K562 (cell line): Measurements from ENCODE around the gene CYP11A1. TPM values are rescaled to one million over a fixed set of nuclear protein-coding genes. Genes with fewer than 3 reads are reported as not detected.

Experiments used
- CHD1 ChIP-seq: fragments of 200-600 bp; sonication (generic); IDR thresholded peaks from one replicate; pipeline ENCODE4 v1.6.1; 2012; ENCODE audit warnings: mild to moderate bottlenecking, moderate library complexity, low read length, inconsistent platforms
- DDX20 ChIP-seq: fragments of 450-650 bp; IDR thresholded peaks from 2 replicates; pipeline ENCODE4 v1.6.1; 2016; ENCODE audit warnings: missing genetic modification characterization, low read depth, mild to moderate bottlenecking, missing compliant biosample characterization, moderate library complexity
- EWSR1 ChIP-seq: fragments of 450-650 bp; IDR thresholded peaks from 2 replicates; pipeline ENCODE4 v1.6.1; 2018; ENCODE audit warnings: borderline replicate concordance, mild to moderate bottlenecking, low read depth, moderate library complexity; ENCODE audit not compliant: partially characterized antibody
- HNRNPL ChIP-seq: fragments of 200-400 bp; formaldehyde crosslinking; IDR thresholded peaks from 2 replicates; pipeline ENCODE4 v1.6.1; 2017; ENCODE audit warnings: low read depth, mild to moderate bottlenecking, low read length
- NFE2 ChIP-seq: IDR thresholded peaks from 2 replicates; pipeline ENCODE4 v1.6.1; 2014; ENCODE audit warnings: antibody characterized with exemption, low read depth
- NFIC ChIP-seq: fragments of 450-650 bp; IDR thresholded peaks from 2 replicates; pipeline ENCODE4 v1.6.1; 2017; ENCODE audit warnings: mild to moderate bottlenecking, inconsistent platforms
- PHB ChIP-seq: fragments of 250-450 bp; sonication (Bioruptor Pico); IDR thresholded peaks from 2 replicates; pipeline ENCODE4 v1.5.0; 2021
- PHF21A ChIP-seq: fragments of 450-650 bp; IDR thresholded peaks from 2 replicates; pipeline ENCODE4 v1.6.1; 2017; ENCODE audit warnings: low read depth, borderline replicate concordance
- POLR2AphosphoS2 ChIP-seq: IDR thresholded peaks from 2 replicates; pipeline ENCODE4 v1.6.1; 2012; ENCODE audit warnings: low read length, improper control_type of control experiment
- RBM39 ChIP-seq: fragments of 200-400 bp; formaldehyde crosslinking; optimal IDR thresholded peaks from 2 replicates; pipeline ENCODE3; 2018; ENCODE audit warnings: low read depth, low read length
- RCOR1 ChIP-seq, 2 experiments: IDR thresholded peaks; 2 replicates each; pipeline ENCODE4 v1.6.1; 2012; ENCODE audit warnings: low read depth in 2 of 2, low read length in 2 of 2, borderline replicate concordance in 1 of 2, improper control_type of control experiment in 1 of 2
- SNIP1 ChIP-seq: fragments of 450-650 bp; IDR thresholded peaks from 2 replicates; pipeline ENCODE4 v1.7.1; 2017; ENCODE audit warnings: low read depth, mild to moderate bottlenecking
- TBL1XR1 ChIP-seq, 2 experiments: IDR thresholded peaks; 2 replicates each; pipeline ENCODE4 v1.6.1; 2012; ENCODE audit warnings: improper control_type of control experiment in 2 of 2, low read length in 2 of 2, mild to moderate bottlenecking in 1 of 2
- ZNF324 ChIP-seq: fragments of 250-450 bp; sonication (Bioruptor Pico); IDR thresholded peaks from 2 replicates; pipeline ENCODE4 v1.4.0; 2020; ENCODE audit warnings: mild to moderate bottlenecking
- polyA plus RNA-seq, 8 experiments: library from polyadenylated mRNA; depleted of rRNA in 4 of 8; stranded (reverse) in 5 of 8; unstranded in 3 of 8; fragments of >200 nt; fragmentation: Nextera tagmentation in 2 of 8; fragmentation: Illumina TruSeq in 1 of 8; extraction: Ambion mirVana in 2 of 8; extraction: Trizol in 1 of 8; gene quantifications; 2 replicates each; pipeline versions ENCODE4 v1.2.1 to v1.2.3, GENCODE V29; 2011 to 2014; ENCODE audit warnings: inconsistent platforms in 1 of 8, missing spikeins in 1 of 8
- total RNA-seq, 7 experiments: library from RNA; depleted of rRNA in 6 of 7; stranded (reverse); fragments of >200 nt in 6 of 7; fragmentation: Illumina TruSeq in 2 of 7; extraction: Trizol in 2 of 7; gene quantifications; 2 replicates each; pipeline versions ENCODE4 v1.2.1 to v1.2.3, GENCODE V29; 2011 to 2021; ENCODE audit warnings: low replicate concordance in 1 of 7
- TF ChIP-seq, protein P1 (sequence below): fragments of 200-800 bp; sonication (Bioruptor generic); IDR thresholded peaks from 2 replicates; pipeline ENCODE4 v1.6.1; 2016; ENCODE audit warnings: missing genetic modification characterization, missing compliant biosample characterization
- TF ChIP-seq, protein P2 (sequence below): fragments of 150-350 bp; IDR thresholded peaks from 2 replicates; pipeline ENCODE4 v1.6.1; 2014; ENCODE audit warnings: low read depth, mild to moderate bottlenecking, low read length, borderline replicate concordance
- TF ChIP-seq, protein P3 (sequence below), 2 experiments: IDR thresholded peaks; 2 replicates each; pipeline ENCODE4 v1.6.1; 2011; ENCODE audit warnings: borderline replicate concordance in 1 of 2, control low read depth in 1 of 2, low read depth in 1 of 2, low read length in 1 of 2, mild to moderate bottlenecking in 1 of 2, mixed read lengths in 1 of 2, moderate library complexity in 1 of 2; ENCODE audit not compliant: insufficient read depth in 1 of 2, insufficient read length in 1 of 2, poor library complexity in 1 of 2, severe bottlenecking in 1 of 2; ENCODE audit errors: extremely low read depth in 1 of 2

CYP11A1 gene
- total and polyA plus RNA-seq, 9 of the 15 experiments (the other 6 are each of a cell fraction or from before 2014, with no cell fraction given) = 0.06 to 0.24 (median 0.10) TPM; not detected in 4

DNA sequence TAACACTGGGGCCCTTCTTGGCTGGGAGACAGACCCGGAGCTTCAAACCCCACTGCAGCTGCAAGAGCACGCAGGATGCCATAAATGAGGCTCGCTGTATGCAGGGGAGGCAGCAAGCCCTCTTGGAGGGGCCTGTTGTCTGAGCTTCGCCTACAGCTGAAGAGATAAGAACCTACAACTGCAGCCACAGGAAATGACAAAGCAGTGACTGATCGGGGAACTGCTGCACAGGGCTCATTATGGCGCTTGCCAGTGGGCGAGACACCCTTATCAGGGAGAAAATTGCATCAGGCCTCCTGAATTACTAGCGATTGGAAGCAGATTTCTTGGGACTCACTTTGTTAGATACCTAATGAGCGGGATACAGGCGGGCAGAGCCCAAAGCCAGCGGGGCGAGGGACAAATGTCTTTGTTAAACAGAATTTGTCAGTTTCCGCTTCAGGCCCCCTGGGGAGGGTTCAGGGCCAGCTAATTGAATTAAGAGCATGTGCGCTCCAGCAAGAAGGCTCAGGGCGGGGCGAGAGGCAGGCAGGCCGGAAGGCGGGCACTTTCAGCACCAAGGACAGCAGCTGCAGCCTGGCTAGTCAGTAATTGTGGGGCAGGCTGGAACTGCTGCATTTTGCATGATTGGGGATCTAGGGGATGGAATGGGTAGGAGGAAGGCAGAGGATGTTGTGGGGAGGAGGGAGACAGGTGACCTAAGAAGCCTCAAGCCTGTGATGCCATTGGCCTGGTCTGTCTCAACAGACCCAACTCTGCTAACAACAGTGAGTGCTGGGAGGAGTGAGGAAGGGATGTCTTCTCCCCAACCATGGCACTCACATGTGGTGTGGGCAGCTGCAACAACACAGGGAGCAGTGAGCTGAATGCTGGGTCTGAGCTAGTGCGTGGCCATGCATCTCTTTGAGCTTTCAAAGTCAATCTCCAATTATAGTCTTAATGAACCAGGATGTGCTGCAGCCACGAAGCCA lies 76.1 kb downstream of the CYP11A1 start (continued):
- TF ChIP-seq, protein P1, sequence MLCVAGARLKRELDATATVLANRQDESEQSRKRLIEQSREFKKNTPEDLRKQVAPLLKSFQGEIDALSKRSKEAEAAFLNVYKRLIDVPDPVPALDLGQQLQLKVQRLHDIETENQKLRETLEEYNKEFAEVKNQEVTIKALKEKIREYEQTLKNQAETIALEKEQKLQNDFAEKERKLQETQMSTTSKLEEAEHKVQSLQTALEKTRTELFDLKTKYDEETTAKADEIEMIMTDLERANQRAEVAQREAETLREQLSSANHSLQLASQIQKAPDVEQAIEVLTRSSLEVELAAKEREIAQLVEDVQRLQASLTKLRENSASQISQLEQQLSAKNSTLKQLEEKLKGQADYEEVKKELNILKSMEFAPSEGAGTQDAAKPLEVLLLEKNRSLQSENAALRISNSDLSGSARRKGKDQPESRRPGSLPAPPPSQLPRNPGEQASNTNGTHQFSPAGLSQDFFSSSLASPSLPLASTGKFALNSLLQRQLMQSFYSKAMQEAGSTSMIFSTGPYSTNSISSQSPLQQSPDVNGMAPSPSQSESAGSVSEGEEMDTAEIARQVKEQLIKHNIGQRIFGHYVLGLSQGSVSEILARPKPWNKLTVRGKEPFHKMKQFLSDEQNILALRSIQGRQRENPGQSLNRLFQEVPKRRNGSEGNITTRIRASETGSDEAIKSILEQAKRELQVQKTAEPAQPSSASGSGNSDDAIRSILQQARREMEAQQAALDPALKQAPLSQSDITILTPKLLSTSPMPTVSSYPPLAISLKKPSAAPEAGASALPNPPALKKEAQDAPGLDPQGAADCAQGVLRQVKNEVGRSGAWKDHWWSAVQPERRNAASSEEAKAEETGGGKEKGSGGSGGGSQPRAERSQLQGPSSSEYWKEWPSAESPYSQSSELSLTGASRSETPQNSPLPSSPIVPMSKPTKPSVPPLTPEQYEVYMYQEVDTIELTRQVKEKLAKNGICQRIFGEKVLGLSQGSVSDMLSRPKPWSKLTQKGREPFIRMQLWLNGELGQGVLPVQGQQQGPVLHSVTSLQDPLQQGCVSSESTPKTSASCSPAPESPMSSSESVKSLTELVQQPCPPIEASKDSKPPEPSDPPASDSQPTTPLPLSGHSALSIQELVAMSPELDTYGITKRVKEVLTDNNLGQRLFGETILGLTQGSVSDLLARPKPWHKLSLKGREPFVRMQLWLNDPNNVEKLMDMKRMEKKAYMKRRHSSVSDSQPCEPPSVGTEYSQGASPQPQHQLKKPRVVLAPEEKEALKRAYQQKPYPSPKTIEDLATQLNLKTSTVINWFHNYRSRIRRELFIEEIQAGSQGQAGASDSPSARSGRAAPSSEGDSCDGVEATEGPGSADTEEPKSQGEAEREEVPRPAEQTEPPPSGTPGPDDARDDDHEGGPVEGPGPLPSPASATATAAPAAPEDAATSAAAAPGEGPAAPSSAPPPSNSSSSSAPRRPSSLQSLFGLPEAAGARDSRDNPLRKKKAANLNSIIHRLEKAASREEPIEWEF = no peak
- TF ChIP-seq, protein P2, sequence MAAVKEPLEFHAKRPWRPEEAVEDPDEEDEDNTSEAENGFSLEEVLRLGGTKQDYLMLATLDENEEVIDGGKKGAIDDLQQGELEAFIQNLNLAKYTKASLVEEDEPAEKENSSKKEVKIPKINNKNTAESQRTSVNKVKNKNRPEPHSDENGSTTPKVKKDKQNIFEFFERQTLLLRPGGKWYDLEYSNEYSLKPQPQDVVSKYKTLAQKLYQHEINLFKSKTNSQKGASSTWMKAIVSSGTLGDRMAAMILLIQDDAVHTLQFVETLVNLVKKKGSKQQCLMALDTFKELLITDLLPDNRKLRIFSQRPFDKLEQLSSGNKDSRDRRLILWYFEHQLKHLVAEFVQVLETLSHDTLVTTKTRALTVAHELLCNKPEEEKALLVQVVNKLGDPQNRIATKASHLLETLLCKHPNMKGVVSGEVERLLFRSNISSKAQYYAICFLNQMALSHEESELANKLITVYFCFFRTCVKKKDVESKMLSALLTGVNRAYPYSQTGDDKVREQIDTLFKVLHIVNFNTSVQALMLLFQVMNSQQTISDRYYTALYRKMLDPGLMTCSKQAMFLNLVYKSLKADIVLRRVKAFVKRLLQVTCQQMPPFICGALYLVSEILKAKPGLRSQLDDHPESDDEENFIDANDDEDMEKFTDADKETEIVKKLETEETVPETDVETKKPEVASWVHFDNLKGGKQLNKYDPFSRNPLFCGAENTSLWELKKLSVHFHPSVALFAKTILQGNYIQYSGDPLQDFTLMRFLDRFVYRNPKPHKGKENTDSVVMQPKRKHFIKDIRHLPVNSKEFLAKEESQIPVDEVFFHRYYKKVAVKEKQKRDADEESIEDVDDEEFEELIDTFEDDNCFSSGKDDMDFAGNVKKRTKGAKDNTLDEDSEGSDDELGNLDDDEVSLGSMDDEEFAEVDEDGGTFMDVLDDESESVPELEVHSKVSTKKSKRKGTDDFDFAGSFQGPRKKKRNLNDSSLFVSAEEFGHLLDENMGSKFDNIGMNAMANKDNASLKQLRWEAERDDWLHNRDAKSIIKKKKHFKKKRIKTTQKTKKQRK = no peak
- TF ChIP-seq, protein P3, sequence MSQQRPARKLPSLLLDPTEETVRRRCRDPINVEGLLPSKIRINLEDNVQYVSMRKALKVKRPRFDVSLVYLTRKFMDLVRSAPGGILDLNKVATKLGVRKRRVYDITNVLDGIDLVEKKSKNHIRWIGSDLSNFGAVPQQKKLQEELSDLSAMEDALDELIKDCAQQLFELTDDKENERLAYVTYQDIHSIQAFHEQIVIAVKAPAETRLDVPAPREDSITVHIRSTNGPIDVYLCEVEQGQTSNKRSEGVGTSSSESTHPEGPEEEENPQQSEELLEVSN (IDR thresholded peaks at IDR 0.05; ENCODE audit: borderline replicate concordance in 1 of 2, extremely low read depth in 1 of 2, insufficient read depth in 1 of 2, insufficient read length in 1 of 2, low read depth in 1 of 2, low read length in 1 of 2, poor library complexity in 1 of 2, severe bottlenecking in 1 of 2) = peak in 1 of 2 experiments; percentile 45
- no peak for TF ChIP-seq SNIP1
- TF ChIP-seq POLR2AphosphoS2 = no peak
- TF ChIP-seq ZNF324 (CRISPR knock-in tag) = no peak
- TF ChIP-seq CHD1 = no peak
- no peak for TF ChIP-seq HNRNPL
- 0 out of 2 replicates have a peak, but pooled peaks have one; percentile 6 for TF ChIP-seq NFIC
- no peak for TF ChIP-seq EWSR1
- TF ChIP-seq RBM39 = no peak
- TF ChIP-seq PHF21A = no peak
- TF ChIP-seq NFE2 = peak; percentile 73
- no peak for TF ChIP-seq DDX20 (tag)
- no peak; a peak in 1 of 4 replicates for TF ChIP-seq TBL1XR1 (IDR thresholded peaks at IDR 0.05; ENCODE audit: low read length in 2 of 2)
- no peak for TF ChIP-seq PHB
- TF ChIP-seq RCOR1 (IDR thresholded peaks at IDR 0.05; ENCODE audit: borderline replicate concordance in 1 of 2, low read depth in 2 of 2, low read length in 2 of 2) = peak in 1 of 2 experiments; percentile 75; a peak in 1 of 4 replicates
